ENCODE results near the gene ITGB4.

- TF ChIP-seq, protein P1, sequence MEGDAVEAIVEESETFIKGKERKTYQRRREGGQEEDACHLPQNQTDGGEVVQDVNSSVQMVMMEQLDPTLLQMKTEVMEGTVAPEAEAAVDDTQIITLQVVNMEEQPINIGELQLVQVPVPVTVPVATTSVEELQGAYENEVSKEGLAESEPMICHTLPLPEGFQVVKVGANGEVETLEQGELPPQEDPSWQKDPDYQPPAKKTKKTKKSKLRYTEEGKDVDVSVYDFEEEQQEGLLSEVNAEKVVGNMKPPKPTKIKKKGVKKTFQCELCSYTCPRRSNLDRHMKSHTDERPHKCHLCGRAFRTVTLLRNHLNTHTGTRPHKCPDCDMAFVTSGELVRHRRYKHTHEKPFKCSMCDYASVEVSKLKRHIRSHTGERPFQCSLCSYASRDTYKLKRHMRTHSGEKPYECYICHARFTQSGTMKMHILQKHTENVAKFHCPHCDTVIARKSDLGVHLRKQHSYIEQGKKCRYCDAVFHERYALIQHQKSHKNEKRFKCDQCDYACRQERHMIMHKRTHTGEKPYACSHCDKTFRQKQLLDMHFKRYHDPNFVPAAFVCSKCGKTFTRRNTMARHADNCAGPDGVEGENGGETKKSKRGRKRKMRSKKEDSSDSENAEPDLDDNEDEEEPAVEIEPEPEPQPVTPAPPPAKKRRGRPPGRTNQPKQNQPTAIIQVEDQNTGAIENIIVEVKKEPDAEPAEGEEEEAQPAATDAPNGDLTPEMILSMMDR (IDR thresholded peaks at IDR 0.05; ENCODE audit: insufficient read depth, low read depth, low read length) = no peak
- TF ChIP-seq EZH2 (IDR thresholded peaks at IDR 0.05; ENCODE audit: insufficient read depth, low read length) = no peak
Measured at GRCh38 chr17:75737133-75737962, 16.1 kb downstream of the ITGB4 start.
